ENCODE measurements around the gene ZNF804B.

DNA sequence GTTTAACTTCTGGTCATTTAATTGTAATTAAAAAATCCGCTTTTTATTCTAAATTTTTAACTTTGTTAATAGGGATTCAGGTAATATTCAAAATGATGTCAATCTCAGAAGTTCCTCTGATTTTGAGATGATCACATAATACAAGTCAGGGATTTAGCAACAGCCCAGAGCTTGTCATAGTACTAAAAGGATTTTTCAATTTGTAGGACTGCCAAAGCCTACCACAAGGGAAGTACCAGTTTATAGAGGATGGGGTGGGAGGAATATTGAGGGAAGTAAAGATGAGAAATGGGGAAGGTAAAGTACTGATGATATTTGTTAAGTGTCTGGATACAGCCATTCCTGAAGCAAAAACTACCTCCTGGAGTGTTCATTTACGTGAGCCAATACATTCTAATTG lies 314.3 kb downstream of the ZNF804B start:
- TF ChIP-seq POLR2A (IDR thresholded peaks at IDR 0.05) (no peak), POLR2AphosphoS5 (IDR thresholded peaks at IDR 0.05) (no peak), EP300 (IDR thresholded peaks at IDR 0.05) (no peak)
- TF ChIP-seq, protein P1, sequence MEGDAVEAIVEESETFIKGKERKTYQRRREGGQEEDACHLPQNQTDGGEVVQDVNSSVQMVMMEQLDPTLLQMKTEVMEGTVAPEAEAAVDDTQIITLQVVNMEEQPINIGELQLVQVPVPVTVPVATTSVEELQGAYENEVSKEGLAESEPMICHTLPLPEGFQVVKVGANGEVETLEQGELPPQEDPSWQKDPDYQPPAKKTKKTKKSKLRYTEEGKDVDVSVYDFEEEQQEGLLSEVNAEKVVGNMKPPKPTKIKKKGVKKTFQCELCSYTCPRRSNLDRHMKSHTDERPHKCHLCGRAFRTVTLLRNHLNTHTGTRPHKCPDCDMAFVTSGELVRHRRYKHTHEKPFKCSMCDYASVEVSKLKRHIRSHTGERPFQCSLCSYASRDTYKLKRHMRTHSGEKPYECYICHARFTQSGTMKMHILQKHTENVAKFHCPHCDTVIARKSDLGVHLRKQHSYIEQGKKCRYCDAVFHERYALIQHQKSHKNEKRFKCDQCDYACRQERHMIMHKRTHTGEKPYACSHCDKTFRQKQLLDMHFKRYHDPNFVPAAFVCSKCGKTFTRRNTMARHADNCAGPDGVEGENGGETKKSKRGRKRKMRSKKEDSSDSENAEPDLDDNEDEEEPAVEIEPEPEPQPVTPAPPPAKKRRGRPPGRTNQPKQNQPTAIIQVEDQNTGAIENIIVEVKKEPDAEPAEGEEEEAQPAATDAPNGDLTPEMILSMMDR (IDR thresholded peaks at IDR 0.05), result no peak
